GM18526 (cell line): ENCODE results near the gene GNLY.

Source experiments
- POLR2A ChIP-seq: IDR thresholded peaks from 3 replicates; pipeline ENCODE4 v1.6.1; 2011; ENCODE audit not compliant: insufficient read length; ENCODE audit errors: extremely low read depth

GNLY gene

GRCh38 chr2:85675427-85675826, 18.7 kb upstream of the GNLY start:
- no peak for TF ChIP-seq POLR2A

- no peak for TF ChIP-seq POLR2A
These were observed 18.2 kb upstream of the GNLY start for GRCh38 chr2:85675866-85676548.

DNA sequence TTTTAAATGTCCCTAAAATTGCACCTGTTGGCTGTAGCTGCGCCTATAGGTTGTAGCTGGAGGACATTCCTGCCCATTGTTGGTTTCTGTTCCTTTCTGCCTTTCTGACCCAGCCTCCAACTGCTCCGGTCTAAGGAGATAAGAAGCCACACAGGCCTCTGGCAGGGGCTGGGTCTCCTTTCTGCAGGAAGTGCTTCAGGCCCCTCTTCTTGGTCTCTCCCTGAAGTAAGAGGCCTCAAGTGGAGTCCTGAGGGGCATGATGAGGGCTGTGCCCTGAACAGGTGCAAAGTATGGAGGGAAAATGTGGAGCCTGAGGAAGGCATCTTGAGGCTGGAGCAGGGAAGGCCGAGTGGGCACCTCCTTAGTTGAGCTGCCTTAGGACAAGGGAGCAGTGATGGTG, 15.8 kb upstream of the GNLY start:
- no peak for TF ChIP-seq POLR2A

DNA sequence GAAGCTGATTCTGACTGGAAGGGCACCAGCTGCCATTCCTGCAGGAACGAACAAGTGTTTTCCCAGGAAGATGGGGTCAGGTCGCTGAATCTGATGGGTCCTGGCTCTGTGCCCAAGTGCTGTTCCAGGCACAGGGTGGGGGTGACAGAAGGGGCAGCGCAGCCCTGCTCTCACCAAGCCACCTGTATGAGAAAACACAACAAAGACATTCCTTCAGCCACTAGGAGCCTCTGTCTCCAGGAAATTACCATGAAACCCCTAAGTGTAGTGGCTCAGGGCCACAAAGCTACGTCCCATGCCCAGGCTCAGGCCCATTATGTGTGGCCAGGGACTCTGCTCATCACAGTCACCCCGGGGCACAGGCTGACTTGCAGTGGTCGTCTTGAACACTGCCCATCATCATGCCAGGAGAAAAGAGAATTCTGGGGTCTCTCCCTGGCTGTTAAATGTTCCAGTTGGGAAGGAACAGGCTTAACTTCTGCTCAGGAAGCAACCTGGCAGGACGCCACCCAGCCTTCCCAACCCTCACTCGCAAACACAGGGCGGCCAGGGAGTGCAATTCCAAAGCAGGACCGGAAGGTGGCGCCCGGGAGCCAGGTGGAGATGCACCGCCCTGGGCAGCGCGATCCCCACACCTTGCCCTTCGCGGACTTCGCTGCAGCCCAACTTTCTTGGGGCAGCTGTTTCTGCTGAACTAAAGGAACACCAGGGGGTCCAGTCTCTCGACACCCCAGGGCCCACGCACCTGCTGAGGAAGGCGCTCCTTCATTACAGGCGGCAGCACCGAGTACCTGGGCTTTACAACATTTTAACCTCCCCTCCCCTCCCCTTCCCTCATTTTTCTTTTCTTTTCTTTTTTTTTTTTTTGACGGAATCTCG, 15.1 kb upstream of the GNLY start:
- TF ChIP-seq POLR2A, result no peak

GRCh38 chr2:85680707-85681371, 13.3 kb upstream of the GNLY start:
- no peak for TF ChIP-seq POLR2A

- no peak for TF ChIP-seq POLR2A
These were observed 12.8 kb upstream of the GNLY start for GRCh38 chr2:85681372-85681763.

DNA sequence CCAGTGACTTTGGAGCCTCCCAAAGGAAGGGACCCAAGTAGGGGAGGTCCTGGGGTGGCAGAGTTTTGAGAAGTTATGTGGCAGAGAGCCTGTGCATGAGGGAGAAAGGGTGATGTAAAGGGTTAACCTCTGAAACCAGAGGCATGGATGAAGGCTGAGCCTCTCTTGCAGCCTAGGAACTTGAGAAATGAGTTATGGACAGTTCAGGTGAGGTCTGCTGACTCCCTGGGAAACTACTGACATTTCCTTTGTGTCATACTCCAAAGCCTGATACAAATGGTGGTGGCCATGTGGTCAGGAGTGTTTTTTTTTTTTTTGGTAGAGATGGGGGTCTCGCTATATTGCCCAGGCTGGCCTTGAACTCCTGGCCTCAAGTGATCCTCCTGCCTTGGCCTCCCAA, 12.4 kb upstream of the GNLY start:
- no peak for TF ChIP-seq POLR2A

DNA sequence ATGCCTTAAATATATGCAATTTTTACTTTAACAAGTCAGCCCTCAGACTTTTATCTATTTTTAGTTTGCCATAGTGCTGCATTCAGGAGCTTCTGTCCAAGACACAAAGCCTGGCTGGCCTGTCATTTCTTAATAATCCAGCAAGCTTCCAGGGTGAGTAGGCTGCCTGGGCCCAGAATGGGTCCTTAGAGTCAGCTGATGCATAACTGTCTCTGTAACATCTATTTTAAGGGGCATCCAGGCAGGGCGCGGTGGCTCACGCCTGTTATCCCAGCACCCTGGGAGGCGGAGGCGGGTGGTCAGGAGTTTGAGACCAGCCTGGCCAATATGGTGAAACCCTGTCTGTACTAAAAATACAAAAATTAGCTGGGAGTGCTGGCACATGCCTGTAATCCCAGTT, 11.8 kb upstream of the GNLY start:
- no peak for TF ChIP-seq POLR2A

DNA sequence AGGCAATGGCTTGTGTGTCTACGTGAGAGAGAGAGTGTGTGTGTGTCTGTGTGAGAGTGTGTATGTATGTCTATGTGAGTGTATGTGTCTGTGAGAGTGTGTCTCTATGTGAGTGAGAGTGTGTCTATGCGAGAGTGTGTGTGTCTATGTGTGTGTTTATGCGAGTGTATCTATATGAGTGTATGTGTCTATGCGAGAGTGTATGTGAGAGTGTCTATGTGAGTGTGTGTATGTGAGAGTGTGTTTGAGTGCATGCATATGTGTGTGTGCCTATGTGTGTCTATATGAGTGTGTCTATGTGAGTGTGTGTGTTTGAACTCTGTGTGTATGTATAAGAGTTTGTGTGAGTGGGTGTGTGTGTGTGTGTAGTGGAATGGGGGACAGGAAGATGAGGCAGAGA, 9.8 kb upstream of the GNLY start:
- no peak for TF ChIP-seq POLR2A

DNA sequence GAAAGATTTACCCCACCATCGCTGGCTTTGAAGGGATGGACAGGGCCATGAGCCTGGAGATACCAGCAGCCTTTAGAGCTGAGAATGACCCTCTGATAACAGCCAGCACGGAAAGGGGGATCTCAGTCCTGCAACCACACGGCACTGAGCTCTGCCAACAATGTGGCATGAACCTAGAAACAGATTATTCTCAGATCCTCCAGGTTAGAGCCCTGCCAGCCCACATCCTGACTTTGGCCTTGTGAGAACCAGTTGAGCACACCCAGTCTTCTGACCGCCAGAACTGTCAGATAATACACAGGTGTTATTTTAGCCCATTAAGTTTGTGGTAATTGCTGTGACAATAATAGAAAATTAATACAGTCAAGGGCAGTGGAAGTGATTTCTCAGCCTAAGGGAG, 9.4 kb upstream of the GNLY start:
- TF ChIP-seq POLR2A, result no peak

DNA sequence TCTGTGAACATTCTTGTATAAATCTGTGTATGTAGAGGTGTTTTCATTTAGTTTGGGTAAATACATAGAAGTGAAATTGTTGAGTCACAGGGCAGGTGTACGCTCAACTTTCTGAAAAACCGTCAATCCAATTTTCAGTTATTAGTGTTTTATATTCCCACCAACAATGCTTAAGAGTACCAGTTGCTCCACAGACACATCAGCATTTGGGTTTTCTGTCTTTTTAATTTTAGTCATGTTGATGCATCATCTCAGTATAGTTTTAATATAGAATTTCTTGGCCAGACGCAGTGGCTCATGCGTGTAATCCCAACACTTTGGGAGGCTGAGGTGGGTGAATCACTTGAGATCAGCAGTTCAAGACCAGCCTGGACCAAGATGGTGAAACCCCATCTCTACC, 3.2 kb upstream of the GNLY start:
- no peak for TF ChIP-seq POLR2A

DNA sequence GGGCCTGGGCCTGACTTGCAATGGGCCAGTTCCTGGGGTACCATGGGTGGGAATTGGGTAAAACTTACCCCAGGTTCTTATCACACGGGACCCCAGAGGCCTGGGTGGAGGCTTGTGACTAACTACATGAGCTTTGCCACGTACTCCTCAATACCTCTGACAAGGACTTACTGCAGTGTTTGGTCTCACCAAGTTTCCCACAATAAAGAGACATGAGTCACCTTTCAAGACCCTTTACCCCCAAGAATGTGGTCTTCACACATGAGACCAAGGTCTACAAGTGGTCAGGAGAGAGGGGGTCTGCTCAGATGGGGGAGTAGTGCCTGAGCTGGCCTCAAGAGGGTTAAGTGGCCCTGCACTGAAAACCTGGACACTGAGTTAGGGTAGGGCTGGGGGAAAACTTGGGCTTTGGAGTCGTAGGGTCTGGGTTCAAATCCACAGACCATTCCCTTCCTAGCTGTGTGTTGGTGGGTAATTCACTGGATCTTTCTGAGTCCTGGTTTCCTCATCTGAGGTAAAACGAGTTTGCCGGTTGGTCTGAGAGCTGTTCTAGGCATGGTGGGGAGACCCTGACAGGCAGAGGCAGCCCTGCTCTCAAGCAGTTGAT, 2.0 kb upstream of the GNLY start:
- no peak for TF ChIP-seq POLR2A

- TF ChIP-seq POLR2A, result no peak
These were observed 963 bp downstream of the GNLY start for GRCh38 chr2:85695121-85695520.

GRCh38 chr2:85695691-85696668, 1.8 kb downstream of the GNLY start:
- TF ChIP-seq POLR2A, result no peak
